GM12878 (cell line): ENCODE measurements around the gene CCDC68. TPM values are rescaled to one million over a fixed set of nuclear protein-coding genes. Genes with fewer than 3 reads are reported as not detected.

Experiments
- ATAC-seq: fragments of 200-7000 bp; cut with Tn5 transposase; 3 replicates; pipeline ENCODE4 v1.9.1; 2020; ENCODE audit warnings: mild to moderate bottlenecking, moderate library complexity
- BruUV-seq: library from RNA; stranded (reverse); fragments of 400-500 nt; replicated peaks from 2 replicates; lab custom pipeline; 2021; lab: Mats Ljungman, UMichigan
- CTCF ChIA-PET: fragments of 300-600 bp; sonication (Branson Sonifier 250); formaldehyde crosslinking; extraction: SDS; loops from one replicate; lab custom pipeline; 2021; ENCODE audit warnings: inconsistent platforms; lab: Yijun Ruan, JAX
- POLR2A ChIA-PET: fragments of 350-600 bp; formaldehyde crosslinking; extraction: SDS; loops from one replicate; lab custom pipeline; 2021; ENCODE audit warnings: inconsistent platforms; lab: Charles Lee
- RAD21 ChIA-PET: fragments of 300-600 bp; sonication (Branson Sonifier 250); formaldehyde crosslinking; loops from one replicate; lab custom pipeline; 2023; ENCODE audit warnings: antibody characterized with exemption; ENCODE audit not compliant: unreplicated experiment; lab: Charles Lee
- SMC1A ChIA-PET: fragments of 300-600 bp; sonication (Branson Sonifier 250); formaldehyde crosslinking; loops from one replicate; lab custom pipeline; 2023; ENCODE audit not compliant: unreplicated experiment, uncharacterized antibody; lab: Charles Lee
- DNase-seq: peaks from one replicate; pipeline ENCODE4 v3.0.0-alpha.2; 2011; ENCODE audit warnings: low read depth, low spot score
- FAIRE-seq: peaks from 3 replicates; lab custom pipeline; 2011; peaks lifted over from hg19 to GRCh38; lab: Jason Lieb, UNC
- H2AFZ ChIP-seq: 2 replicates; pipeline ENCODE4 v1.6.0; 2011; ENCODE audit warnings: low read depth, low read length, control low read depth; ENCODE audit not compliant: control insufficient read depth
- H3K27ac ChIP-seq: 2 replicates; pipeline ENCODE4 v1.5.1; 2011; ENCODE audit warnings: control low read depth; ENCODE audit not compliant: control insufficient read depth, insufficient read depth
- H3K27me3 ChIP-seq, 2 experiments: replicated peaks in 1 of 2; 2 replicates each; pipeline versions ENCODE4 v1.6.0 to v1.6.1; 2011; ENCODE audit warnings: low read length in 1 of 2; ENCODE audit not compliant: control insufficient read depth in 2 of 2, insufficient read depth in 2 of 2
- H3K36me3 ChIP-seq, 2 experiments: 2 replicates each; pipeline ENCODE4 v1.5.1; 2011; ENCODE audit warnings: low read length in 1 of 2; ENCODE audit not compliant: control insufficient read depth in 2 of 2, insufficient read depth in 2 of 2
- H3K4me1 ChIP-seq: 2 replicates; pipeline ENCODE4 v1.6.1; 2011; ENCODE audit warnings: mild to moderate bottlenecking, low read length, moderate library complexity, mixed read lengths; ENCODE audit not compliant: control insufficient read depth, insufficient read depth
- H3K4me2 ChIP-seq: 2 replicates; pipeline ENCODE4 v1.6.0; 2011; ENCODE audit warnings: control low read depth; ENCODE audit not compliant: control insufficient read depth, insufficient read depth
- H3K4me3 ChIP-seq: fragments of 200-600 bp; sonication (generic); 2 replicates; pipeline ENCODE4 v1.5.1; 2016
- H3K79me2 ChIP-seq: 2 replicates; pipeline ENCODE4 v1.6.0; 2011; ENCODE audit warnings: low read length; ENCODE audit not compliant: control insufficient read depth, insufficient read depth
- H3K9ac ChIP-seq: 2 replicates; pipeline ENCODE4 v1.8.0; 2011; ENCODE audit warnings: low read length, control low read depth, mixed read lengths; ENCODE audit not compliant: control insufficient read depth, insufficient read depth
- H3K9me3 ChIP-seq: replicated peaks from 3 replicates; pipeline ENCODE4 v1.5.1; 2011; ENCODE audit warnings: mild to moderate bottlenecking, low read length; ENCODE audit not compliant: control insufficient read depth, insufficient read depth
- H4K20me1 ChIP-seq: 2 replicates; pipeline ENCODE4 v1.6.0; 2011; ENCODE audit not compliant: control insufficient read depth, insufficient read depth
- FOS ChIP-seq: IDR thresholded peaks from 3 replicates; pipeline ENCODE4 v1.6.1; 2011; ENCODE audit warnings: borderline replicate concordance; ENCODE audit not compliant: insufficient read length; ENCODE audit errors: extremely low read depth
- KDM1A ChIP-seq: fragments of 200-600 bp; sonication (generic); IDR thresholded peaks from 2 replicates; pipeline ENCODE4 v1.6.1; 2016; ENCODE audit warnings: borderline replicate concordance
- MEF2A ChIP-seq: IDR thresholded peaks from 2 replicates; pipeline ENCODE4 v1.6.1; 2011; ENCODE audit warnings: low read depth, mild to moderate bottlenecking, low read length, moderate library complexity; ENCODE audit not compliant: insufficient read depth
- NFYA ChIP-seq: IDR thresholded peaks from 2 replicates; pipeline ENCODE4 v1.6.1; 2011; ENCODE audit warnings: low read depth, mild to moderate bottlenecking, low read length, improper control_type of control experiment, borderline replicate concordance
- NR2C2 ChIP-seq: IDR thresholded peaks from 2 replicates; pipeline ENCODE4 v1.6.1; 2011; ENCODE audit warnings: borderline replicate concordance, low read depth; ENCODE audit not compliant: control insufficient read depth, insufficient read length
- ZNF24 ChIP-seq: fragments of 450-650 bp; IDR thresholded peaks from 2 replicates; pipeline ENCODE4 v1.6.1; 2017; ENCODE audit warnings: antibody characterized with exemption, mild to moderate bottlenecking
- ZNF274 ChIP-seq: IDR thresholded peaks from one replicate; pipeline ENCODE4 v1.8.0; 2011; ENCODE audit not compliant: insufficient read length, insufficient read depth
- ZZZ3 ChIP-seq: IDR thresholded peaks from 2 replicates; pipeline ENCODE4 v1.6.1; 2011; ENCODE audit warnings: low read depth; ENCODE audit not compliant: control insufficient read depth, insufficient read length
- in situ Hi-C: fragments of 300-500 bp; cut with MboI; formaldehyde crosslinking; loops from 9 replicates; pipeline ENCODE4 v1.14.3; 2018; ENCODE audit warnings: mixed read lengths
- intact Hi-C: fragments of 100-400 bp; cut with micrococcal nuclease; formaldehyde crosslinking; loops from one replicate; pipeline ENCODE4 v1.14.2; 2022; ENCODE audit not compliant: unreplicated experiment
- polyA plus RNA-seq, 11 experiments: library from polyadenylated mRNA; depleted of rRNA in 4 of 11; unstranded in 6 of 11; stranded (reverse) in 5 of 11; fragments of >200 nt; fragmentation: Nextera tagmentation in 4 of 11; fragmentation: Illumina TruSeq in 1 of 11; extraction: Ambion mirVana in 4 of 11; extraction: Trizol in 1 of 11; gene quantifications; 1 replicate in 1 of 11; 2 replicates in 10 of 11; pipeline versions ENCODE4 v1.2.1 to v1.2.3, GENCODE V29; 2011 to 2016; ENCODE audit warnings: inconsistent platforms in 2 of 11, missing spikeins in 2 of 11, low read depth in 1 of 11
- total RNA-seq, 4 experiments: library from RNA; depleted of rRNA in 3 of 4; stranded (reverse); fragments of >200 nt in 3 of 4; fragmentation: Illumina TruSeq in 1 of 4; extraction: Trizol in 1 of 4; gene quantifications; 2 replicates each; pipeline versions ENCODE4 v1.2.1 to v1.2.3, GENCODE V29; 2013 to 2021
- TF ChIP-seq, protein P1 (sequence below): fragments of 450-650 bp; IDR thresholded peaks from 2 replicates; pipeline ENCODE4 v1.6.1; 2017; ENCODE audit warnings: mild to moderate bottlenecking
- TF ChIP-seq, protein P2 (sequence below): fragments of 150-350 bp; IDR thresholded peaks from 2 replicates; pipeline ENCODE4 v1.6.1; 2014; ENCODE audit warnings: mild to moderate bottlenecking, low read depth, low read length
- TF ChIP-seq, protein P3 (sequence below): IDR thresholded peaks from 2 replicates; pipeline ENCODE4 v1.6.1; 2011; ENCODE audit warnings: low read depth, low read length, improper control_type of control experiment, borderline replicate concordance
- TF ChIP-seq, protein P4 (sequence below): IDR thresholded peaks from 2 replicates; pipeline ENCODE4 v1.6.1; 2012; ENCODE audit warnings: low read depth, low read length, improper control_type of control experiment

The CCDC68 gene
- total and polyA plus RNA-seq, 10 of the 15 experiments (the other 5 are each of a cell fraction or from before 2014, with no cell fraction given): 0.04 TPM; not detected in 9

DNA sequence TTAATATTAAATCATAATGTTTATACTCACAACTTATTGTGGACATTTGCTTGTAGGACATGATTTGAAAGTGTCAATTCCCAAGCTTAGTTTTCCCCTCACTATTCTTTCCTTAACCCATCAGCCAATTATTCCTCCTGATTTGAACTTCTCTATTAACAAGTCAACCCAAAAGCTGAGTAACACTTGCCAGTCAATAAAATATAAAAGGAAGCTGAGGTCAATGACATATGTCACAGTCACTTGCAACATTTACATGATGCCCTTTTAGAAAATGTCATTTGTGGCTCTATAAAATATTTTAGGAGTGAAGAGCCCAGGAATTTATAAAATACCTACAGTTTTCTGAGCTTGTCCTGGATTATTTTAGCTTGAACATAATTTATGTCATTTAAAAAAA is 7.2 kb downstream of the CCDC68 start:
- Histone ChIP-seq H4K20me1 (no peaks in the 10 kb centered on the region), H3K9ac (no peak overlapping the region), H3K27me3 (no peaks in the 10 kb centered on the region), H2AFZ (no peak overlapping the region), H3K79me2 (no peaks in the 10 kb centered on the region), H3K4me3 (no peak overlapping the region), H3K27ac (no peak overlapping the region), H3K36me3 (no peaks in the 10 kb centered on the region), H3K9me3 (no peaks in the 10 kb centered on the region), H3K4me2 (no peak overlapping the region), H3K4me1 (no peaks in the 10 kb centered on the region)
- in situ Hi-C loops (no loop called here), intact Hi-C loops (no loop called here)
- no peak for ATAC-seq
- BruUV-seq: no TSS peak
- ChIA-PET POLR2A (no interaction called here), CTCF (interaction anchor here (0.6 to 0.8 kb wide), 2 partner anchors 12 to 334 kb away, joined by 3 to 4 read pairs; no protein-coding TSS in a partner anchor), SMC1A (interaction anchor here (0.7 to 1.3 kb wide), 2 partner anchors 30 to 273 kb away, joined by 3 read pairs; no protein-coding TSS in a partner anchor), RAD21 (interaction anchor here (0.6 kb wide), 1 partner anchor 243 kb away, joined by 5 read pairs; no protein-coding TSS in a partner anchor)
- no peak for DNase-seq
- FAIRE-seq: no peak
- TF ChIP-seq ZNF24: no peak
- no peak for TF ChIP-seq NFYA
- TF ChIP-seq NR2C2: no peak
- no peak for TF ChIP-seq FOS
- TF ChIP-seq, protein P1, sequence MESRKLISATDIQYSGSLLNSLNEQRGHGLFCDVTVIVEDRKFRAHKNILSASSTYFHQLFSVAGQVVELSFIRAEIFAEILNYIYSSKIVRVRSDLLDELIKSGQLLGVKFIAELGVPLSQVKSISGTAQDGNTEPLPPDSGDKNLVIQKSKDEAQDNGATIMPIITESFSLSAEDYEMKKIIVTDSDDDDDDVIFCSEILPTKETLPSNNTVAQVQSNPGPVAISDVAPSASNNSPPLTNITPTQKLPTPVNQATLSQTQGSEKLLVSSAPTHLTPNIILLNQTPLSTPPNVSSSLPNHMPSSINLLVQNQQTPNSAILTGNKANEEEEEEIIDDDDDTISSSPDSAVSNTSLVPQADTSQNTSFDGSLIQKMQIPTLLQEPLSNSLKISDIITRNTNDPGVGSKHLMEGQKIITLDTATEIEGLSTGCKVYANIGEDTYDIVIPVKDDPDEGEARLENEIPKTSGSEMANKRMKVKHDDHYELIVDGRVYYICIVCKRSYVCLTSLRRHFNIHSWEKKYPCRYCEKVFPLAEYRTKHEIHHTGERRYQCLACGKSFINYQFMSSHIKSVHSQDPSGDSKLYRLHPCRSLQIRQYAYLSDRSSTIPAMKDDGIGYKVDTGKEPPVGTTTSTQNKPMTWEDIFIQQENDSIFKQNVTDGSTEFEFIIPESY: no peak
- TF ChIP-seq MEF2A: no peak
- TF ChIP-seq, protein P2, sequence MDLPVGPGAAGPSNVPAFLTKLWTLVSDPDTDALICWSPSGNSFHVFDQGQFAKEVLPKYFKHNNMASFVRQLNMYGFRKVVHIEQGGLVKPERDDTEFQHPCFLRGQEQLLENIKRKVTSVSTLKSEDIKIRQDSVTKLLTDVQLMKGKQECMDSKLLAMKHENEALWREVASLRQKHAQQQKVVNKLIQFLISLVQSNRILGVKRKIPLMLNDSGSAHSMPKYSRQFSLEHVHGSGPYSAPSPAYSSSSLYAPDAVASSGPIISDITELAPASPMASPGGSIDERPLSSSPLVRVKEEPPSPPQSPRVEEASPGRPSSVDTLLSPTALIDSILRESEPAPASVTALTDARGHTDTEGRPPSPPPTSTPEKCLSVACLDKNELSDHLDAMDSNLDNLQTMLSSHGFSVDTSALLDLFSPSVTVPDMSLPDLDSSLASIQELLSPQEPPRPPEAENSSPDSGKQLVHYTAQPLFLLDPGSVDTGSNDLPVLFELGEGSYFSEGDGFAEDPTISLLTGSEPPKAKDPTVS: no peak
- TF ChIP-seq, protein P3, sequence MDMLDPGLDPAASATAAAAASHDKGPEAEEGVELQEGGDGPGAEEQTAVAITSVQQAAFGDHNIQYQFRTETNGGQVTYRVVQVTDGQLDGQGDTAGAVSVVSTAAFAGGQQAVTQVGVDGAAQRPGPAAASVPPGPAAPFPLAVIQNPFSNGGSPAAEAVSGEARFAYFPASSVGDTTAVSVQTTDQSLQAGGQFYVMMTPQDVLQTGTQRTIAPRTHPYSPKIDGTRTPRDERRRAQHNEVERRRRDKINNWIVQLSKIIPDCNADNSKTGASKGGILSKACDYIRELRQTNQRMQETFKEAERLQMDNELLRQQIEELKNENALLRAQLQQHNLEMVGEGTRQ: no peak
- no peak for TF ChIP-seq ZZZ3
- no peak for TF ChIP-seq KDM1A
- TF ChIP-seq, protein P4, sequence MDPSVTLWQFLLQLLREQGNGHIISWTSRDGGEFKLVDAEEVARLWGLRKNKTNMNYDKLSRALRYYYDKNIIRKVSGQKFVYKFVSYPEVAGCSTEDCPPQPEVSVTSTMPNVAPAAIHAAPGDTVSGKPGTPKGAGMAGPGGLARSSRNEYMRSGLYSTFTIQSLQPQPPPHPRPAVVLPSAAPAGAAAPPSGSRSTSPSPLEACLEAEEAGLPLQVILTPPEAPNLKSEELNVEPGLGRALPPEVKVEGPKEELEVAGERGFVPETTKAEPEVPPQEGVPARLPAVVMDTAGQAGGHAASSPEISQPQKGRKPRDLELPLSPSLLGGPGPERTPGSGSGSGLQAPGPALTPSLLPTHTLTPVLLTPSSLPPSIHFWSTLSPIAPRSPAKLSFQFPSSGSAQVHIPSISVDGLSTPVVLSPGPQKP: no peak
- no peak for TF ChIP-seq ZNF274
